ENCODE results near the gene MUC5AC. TPM values are rescaled to one million over a fixed set of nuclear protein-coding genes. Genes with fewer than 3 reads are reported as not detected.
A peak's percentile ranks its signal among the peaks of the same experiment; 100 is the strongest.

The MUC5AC gene
- total and polyA plus RNA-seq, 5 donors = not detected

- peak; percentile 8 to 43 (median 30) for DNase-seq
- ATAC-seq = no peak
- Histone ChIP-seq H3K9me3 (ENCODE audit: control insufficient read depth, low read length) (no peaks in the 10 kb centered on the region), H3K4me3 (ENCODE audit: low read length) (no peak overlapping the region), H3K27me3 (ENCODE audit: control insufficient read depth, insufficient read depth) (no peaks in the 10 kb centered on the region), H3K4me1 (ENCODE audit: control insufficient read depth, insufficient read depth, low read length) (no peaks in the 10 kb centered on the region), H3K27ac (ENCODE audit: low read length) (no peak overlapping the region)
- intact Hi-C loops (cut with DNase I) = no loop called here
- WGBS = 78% methylated on average over 21 of the region's 21 CpGs
Measured at GRCh38 chr11:1233351-1234053, 75.7 kb downstream of the MUC5AC start.

GRCh38 chr11:1234054-1234720 lies 76.4 kb downstream of the MUC5AC start:
- Histone ChIP-seq H3K27ac (ENCODE audit: low read length) (no peak overlapping the region), H3K4me1 (ENCODE audit: control insufficient read depth, insufficient read depth, low read length) (no peaks in the 10 kb centered on the region), H3K9me3 (ENCODE audit: control insufficient read depth, low read length) (no peaks in the 10 kb centered on the region), H3K4me3 (ENCODE audit: low read length) (no peak overlapping the region), H3K27me3 (ENCODE audit: control insufficient read depth, insufficient read depth) (no peaks in the 10 kb centered on the region)
- DNase-seq (peak; percentile 9 to 47 (median 46)), ATAC-seq (no peak)
- intact Hi-C loops (cut with DNase I) = no loop called here
- WGBS = 70% methylated on average over 22 of the region's 22 CpGs

GRCh38 chr11:1234771-1235305 lies 77.1 kb downstream of the MUC5AC start:
- Histone ChIP-seq H3K27ac (ENCODE audit: low read length) (no peak overlapping the region), H3K27me3 (ENCODE audit: control insufficient read depth, insufficient read depth) (no peaks in the 10 kb centered on the region), H3K4me3 (ENCODE audit: low read length) (no peak overlapping the region), H3K4me1 (ENCODE audit: control insufficient read depth, insufficient read depth, low read length) (no peaks in the 10 kb centered on the region), H3K9me3 (ENCODE audit: control insufficient read depth, low read length) (no peaks in the 10 kb centered on the region)
- intact Hi-C loops (cut with DNase I) = no loop called here
- DNase-seq (peak; percentile 10 to 44 (median 36)), ATAC-seq (no peak)
- 86% methylated on average over 23 of the region's 23 CpGs for WGBS

GRCh38 chr11:1235306-1235900 lies 77.7 kb downstream of the MUC5AC start:
- ATAC-seq (no peak), DNase-seq (peak in 2 of 3 donors; percentile 6 to 7)
- Histone ChIP-seq H3K9me3 (ENCODE audit: control insufficient read depth, low read length) (no peaks in the 10 kb centered on the region), H3K4me1 (ENCODE audit: control insufficient read depth, insufficient read depth, low read length) (no peaks in the 10 kb centered on the region), H3K27me3 (ENCODE audit: control insufficient read depth, insufficient read depth) (no peaks in the 10 kb centered on the region), H3K27ac (ENCODE audit: low read length) (no peak overlapping the region), H3K4me3 (ENCODE audit: low read length) (no peak overlapping the region)
- WGBS = 62% methylated on average over 23 of the region's 23 CpGs
- intact Hi-C loops (cut with DNase I) = no loop called here

- H3K4me3 ChIP-seq (ENCODE audit: low read length) = no peak overlapping the region
- DNase-seq (peak in 2 of 3 donors; percentile 37 to 44), ATAC-seq (no peak)
- H3K9me3 ChIP-seq (ENCODE audit: control insufficient read depth, low read length) = no peaks in the 10 kb centered on the region
- no peak overlapping the region for H3K27ac ChIP-seq (ENCODE audit: low read length)
- 65% methylated on average over 16 of the region's 16 CpGs for whole genome bisulfite sequencing
- intact Hi-C loops (cut with DNase I) = no loop called here
- no peaks in the 10 kb centered on the region for H3K27me3 ChIP-seq (ENCODE audit: control insufficient read depth, insufficient read depth)
- no peaks in the 10 kb centered on the region for H3K4me1 ChIP-seq (ENCODE audit: control insufficient read depth, insufficient read depth, low read length)
Measured at GRCh38 chr11:1235901-1236315, 78.2 kb downstream of the MUC5AC start.

- H3K4me3 ChIP-seq (ENCODE audit: low read length) = no peak overlapping the region
- H3K9me3 ChIP-seq (ENCODE audit: control insufficient read depth, low read length) = no peaks in the 10 kb centered on the region
- no peak for ATAC-seq
- no peak overlapping the region for H3K27ac ChIP-seq (ENCODE audit: low read length)
- peak; percentile 10 to 48 (median 42) for DNase-seq
- H3K4me1 ChIP-seq (ENCODE audit: control insufficient read depth, insufficient read depth, low read length) = no peaks in the 10 kb centered on the region
- WGBS = 85% methylated on average over 37 of the region's 37 CpGs
- intact Hi-C loops (cut with DNase I) = no loop called here
- no peaks in the 10 kb centered on the region for H3K27me3 ChIP-seq (ENCODE audit: control insufficient read depth, insufficient read depth)
Measured at GRCh38 chr11:1236316-1237127, 78.8 kb downstream of the MUC5AC start.

GRCh38 chr11:1237128-1237580 lies 79.4 kb downstream of the MUC5AC start:
- Histone ChIP-seq H3K9me3 (ENCODE audit: control insufficient read depth, low read length) (no peaks in the 10 kb centered on the region), H3K4me3 (ENCODE audit: low read length) (no peak overlapping the region), H3K4me1 (ENCODE audit: control insufficient read depth, insufficient read depth, low read length) (no peaks in the 10 kb centered on the region), H3K27ac (ENCODE audit: low read length) (no peak overlapping the region), H3K27me3 (ENCODE audit: control insufficient read depth, insufficient read depth) (no peaks in the 10 kb centered on the region)
- WGBS = 80% methylated on average over 13 of the region's 13 CpGs
- no peak for ATAC-seq
- peak in 2 of 3 donors; percentile 4 to 40 for DNase-seq
- intact Hi-C loops (cut with DNase I) = no loop called here

GRCh38 chr11:1237851-1238250 lies 80.1 kb downstream of the MUC5AC start:
- Histone ChIP-seq H3K27me3 (ENCODE audit: control insufficient read depth, insufficient read depth) (no peaks in the 10 kb centered on the region), H3K9me3 (ENCODE audit: control insufficient read depth, low read length) (no peaks in the 10 kb centered on the region), H3K27ac (ENCODE audit: low read length) (no peak overlapping the region), H3K4me1 (ENCODE audit: control insufficient read depth, insufficient read depth, low read length) (no peaks in the 10 kb centered on the region), H3K4me3 (ENCODE audit: low read length) (no peak overlapping the region)
- DNase-seq = peak in 2 of 3 donors; percentile 24 to 29
- no peak for ATAC-seq
- 74% methylated on average over 10 of the region's 10 CpGs for WGBS
- intact Hi-C loops (cut with DNase I) = no loop called here

- no peak overlapping the region for H3K4me3 ChIP-seq (ENCODE audit: low read length)
- H3K4me1 ChIP-seq (ENCODE audit: control insufficient read depth, insufficient read depth, low read length) = no peaks in the 10 kb centered on the region
- no peaks in the 10 kb centered on the region for H3K27me3 ChIP-seq (ENCODE audit: control insufficient read depth, insufficient read depth)
- WGBS = 64% methylated on average over 34 of the region's 34 CpGs
- H3K9me3 ChIP-seq (ENCODE audit: control insufficient read depth, low read length) = no peaks in the 10 kb centered on the region
- DNase-seq (peak in 1 of 3 donors; percentile 52), ATAC-seq (no peak)
- H3K27ac ChIP-seq (ENCODE audit: low read length) = no peak overlapping the region
- intact Hi-C loops (cut with DNase I) = no loop called here
Measured at GRCh38 chr11:1238767-1239595, 81.2 kb downstream of the MUC5AC start.
